Mesendoderm (in vitro differentiated cells): ENCODE data around the gene TRAFD1.

Experiments
- DNase-seq: peaks from one replicate; pipeline ENCODE4 v3.0.0; 2013
- H2AK5ac ChIP-seq: 2 replicates; pipeline ENCODE4 v1.6.1; 2013; ENCODE audit warnings: low read length, inconsistent platforms
- H2BK120ac ChIP-seq: 2 replicates; pipeline ENCODE4 v1.6.1; 2013; ENCODE audit warnings: low read depth, mild to moderate bottlenecking, low read length, moderate library complexity, mixed read lengths
- H2BK15ac ChIP-seq: replicated peaks from 2 replicates; pipeline ENCODE4 v1.6.1; 2013; ENCODE audit warnings: low read depth, mild to moderate bottlenecking, moderate library complexity
- H2BK5ac ChIP-seq: 2 replicates; pipeline ENCODE4 v1.6.1; 2013; ENCODE audit warnings: low read length, inconsistent platforms
- H3K18ac ChIP-seq: 2 replicates; pipeline ENCODE4 v1.6.1; 2013; ENCODE audit warnings: mild to moderate bottlenecking, low read length, mixed read lengths
- H3K23ac ChIP-seq: one replicate; pipeline ENCODE4 v1.6.1; 2013; ENCODE audit warnings: low read length
- H3K27ac ChIP-seq: 2 replicates; pipeline ENCODE4 v1.5.1; 2013; ENCODE audit warnings: low read depth, mild to moderate bottlenecking, inconsistent platforms, low read length, moderate library complexity
- H3K27me3 ChIP-seq: 2 replicates; pipeline ENCODE4 v1.6.1; 2013; ENCODE audit warnings: low read length, control low read depth, mild to moderate bottlenecking, inconsistent platforms; ENCODE audit not compliant: insufficient read depth, poor library complexity
- H3K36me3 ChIP-seq: 2 replicates; pipeline ENCODE4 v1.6.1; 2013; ENCODE audit warnings: low read length, inconsistent platforms; ENCODE audit not compliant: control insufficient read depth, insufficient read depth
- H3K4ac ChIP-seq: one replicate; pipeline ENCODE4 v1.6.1; 2013; ENCODE audit warnings: low read depth, mild to moderate bottlenecking, low read length, moderate library complexity
- H3K4me1 ChIP-seq: 2 replicates; pipeline ENCODE4 v1.6.1; 2013; ENCODE audit warnings: low read depth, low read length, inconsistent platforms; ENCODE audit not compliant: control insufficient read depth
- H3K4me2 ChIP-seq: 2 replicates; pipeline ENCODE4 v1.6.1; 2013; ENCODE audit warnings: low read length
- H3K4me3 ChIP-seq: 2 replicates; pipeline ENCODE4 v1.5.1; 2013; ENCODE audit warnings: mild to moderate bottlenecking, low read length
- H3K56ac ChIP-seq: one replicate; pipeline ENCODE4 v1.6.1; 2013; ENCODE audit warnings: low read length
- H3K79me1 ChIP-seq: 2 replicates; pipeline ENCODE4 v1.6.1; 2013; ENCODE audit warnings: low read length, inconsistent platforms
- H3K79me2 ChIP-seq: 2 replicates; pipeline ENCODE4 v1.6.1; 2013; ENCODE audit warnings: mild to moderate bottlenecking, low read length; ENCODE audit not compliant: control insufficient read depth, insufficient read depth
- H3K9ac ChIP-seq: 2 replicates; pipeline ENCODE4 v1.6.1; 2013; ENCODE audit warnings: low read length, inconsistent platforms
- H4K5ac ChIP-seq: one replicate; pipeline ENCODE4 v1.6.1; 2013; ENCODE audit warnings: low read length
- H4K8ac ChIP-seq: one replicate; pipeline ENCODE4 v1.6.1; 2013; ENCODE audit warnings: low read depth, mild to moderate bottlenecking, control low read depth, low read length, moderate library complexity
- WGBS: extraction: QIAGEN DNeasy Blood & Tissue Kit; methylation state at CpG from one replicate; pipeline ENCODE4 v1.1.7; 2013; ENCODE audit warnings: low lambda C conversion rate, missing lambda C conversion rate; ENCODE audit not compliant: insufficient coverage; ENCODE audit errors: extremely low coverage; 5-methylcytosine and 5-hydroxymethylcytosine counted together

TRAFD1 gene

GRCh38 chr12:112164011-112164660 is 38.8 kb downstream of the TRAFD1 start:
- H3K23ac ChIP-seq, result no peak overlapping the region
- WGBS, result no CpG with 5 or more reads among the region's 26 CpGs
- peaks cover 1% of the 10 kb centered on the region for H3K36me3 ChIP-seq
- H2BK15ac ChIP-seq, result no peak overlapping the region
- no peak overlapping the region for H3K4me2 ChIP-seq
- no peaks in the 10 kb centered on the region for H3K27me3 ChIP-seq
- no peak overlapping the region for H3K56ac ChIP-seq
- no peak overlapping the region for H3K9ac ChIP-seq
- no peaks in the 10 kb centered on the region for H3K79me1 ChIP-seq
- no peaks in the 10 kb centered on the region for H3K79me2 ChIP-seq
- no peaks in the 10 kb centered on the region for H3K4me1 ChIP-seq
- no peak overlapping the region for H2BK120ac ChIP-seq
- no peak overlapping the region for H3K4ac ChIP-seq
- H3K27ac ChIP-seq, result no peak overlapping the region
- no peak overlapping the region for H2BK5ac ChIP-seq
- no peak overlapping the region for H4K8ac ChIP-seq
- H4K5ac ChIP-seq, result no peak overlapping the region
- H2AK5ac ChIP-seq, result no peak overlapping the region
- no peak overlapping the region for H3K4me3 ChIP-seq
- no peak overlapping the region for H3K18ac ChIP-seq
- DNase-seq, result no peak

DNA sequence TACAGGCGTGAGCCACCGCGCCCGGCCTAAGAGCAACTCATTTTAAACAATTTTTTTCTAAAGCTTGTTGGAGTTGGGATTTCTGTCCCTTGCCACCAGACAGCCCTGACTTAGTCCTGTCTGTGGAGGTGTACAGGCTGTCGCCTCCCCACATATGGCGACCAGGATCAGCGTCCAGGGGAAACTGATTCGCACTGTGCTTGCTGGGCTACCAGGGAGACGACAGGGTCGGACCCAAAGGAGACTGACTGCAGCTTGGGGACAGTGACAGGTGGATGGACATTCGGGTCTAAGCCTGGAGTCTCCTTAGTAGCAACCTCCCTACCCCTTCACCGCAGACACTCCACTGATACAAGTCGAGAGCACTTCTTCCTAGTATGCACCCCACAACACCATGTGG is 40.3 kb downstream of the TRAFD1 start:
- Histone ChIP-seq H2BK120ac (no peak overlapping the region), H2AK5ac (no peak overlapping the region), H3K56ac (no peak overlapping the region), H3K9ac (no peak overlapping the region), H3K4ac (no peak overlapping the region), H3K27me3 (no peaks in the 10 kb centered on the region), H3K4me1 (no peaks in the 10 kb centered on the region), H3K23ac (no peak overlapping the region), H2BK15ac (no peak overlapping the region), H3K79me1 (no peaks in the 10 kb centered on the region), H3K4me2 (no peak overlapping the region), H4K8ac (no peak overlapping the region), H4K5ac (no peak overlapping the region), H3K79me2 (no peaks in the 10 kb centered on the region), H3K4me3 (no peak overlapping the region), H3K36me3 (no peaks in the 10 kb centered on the region), H3K27ac (no peak overlapping the region), H3K18ac (no peak overlapping the region), H2BK5ac (no peak overlapping the region)
- no CpG with 5 or more reads among the region's 13 CpGs for WGBS
- DNase-seq, result no peak

- Histone ChIP-seq H3K79me2 (no peaks in the 10 kb centered on the region), H4K5ac (no peak overlapping the region), H2BK5ac (no peak overlapping the region), H3K9ac (no peak overlapping the region), H3K4me1 (no peaks in the 10 kb centered on the region), H3K27ac (no peak overlapping the region), H3K18ac (no peak overlapping the region), H3K79me1 (no peaks in the 10 kb centered on the region), H3K36me3 (no peaks in the 10 kb centered on the region), H2AK5ac (no peak overlapping the region), H2BK120ac (no peak overlapping the region), H3K56ac (no peak overlapping the region), H4K8ac (no peak overlapping the region), H3K23ac (no peak overlapping the region), H3K4me3 (no peak overlapping the region), H2BK15ac (no peak overlapping the region), H3K4me2 (no peak overlapping the region), H3K4ac (no peak overlapping the region), H3K27me3 (no peaks in the 10 kb centered on the region)
- WGBS, result no CpG with 5 or more reads among the region's 26 CpGs
- no peak for DNase-seq
Measured at GRCh38 chr12:112166051-112167015, 41.0 kb downstream of the TRAFD1 start.

DNA sequence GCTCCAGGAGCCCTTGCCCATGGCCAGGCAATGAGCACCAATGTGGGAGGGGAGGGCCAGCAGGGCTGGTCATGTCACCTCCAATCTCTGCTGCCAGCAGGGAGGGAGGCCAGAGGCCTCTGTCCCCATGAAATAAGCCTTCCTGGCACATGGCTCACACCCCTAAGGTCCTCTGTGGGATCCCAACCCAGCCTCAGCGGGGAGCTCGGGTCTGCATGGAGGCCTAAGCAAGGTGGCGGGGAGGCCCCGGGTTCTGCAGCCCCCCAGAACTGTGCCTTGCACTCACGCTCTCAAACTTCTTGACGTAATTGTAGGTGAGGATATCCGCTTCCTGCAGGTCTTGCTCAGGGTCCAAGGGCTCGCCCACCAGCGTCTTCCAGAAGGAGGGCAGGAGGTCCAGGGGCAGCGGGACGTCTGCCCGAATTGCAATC is 41.7 kb downstream of the TRAFD1 start:
- WGBS, result no CpG with 5 or more reads among the region's 12 CpGs
- Histone ChIP-seq H3K4me3 (no peak overlapping the region), H3K9ac (no peak overlapping the region), H2BK15ac (no peak overlapping the region), H3K79me2 (no peaks in the 10 kb centered on the region), H3K4ac (no peak overlapping the region), H3K27ac (no peak overlapping the region), H3K36me3 (no peaks in the 10 kb centered on the region), H2BK120ac (no peak overlapping the region), H2AK5ac (no peak overlapping the region), H3K4me1 (no peaks in the 10 kb centered on the region), H4K5ac (no peak overlapping the region), H3K23ac (no peak overlapping the region), H3K4me2 (no peak overlapping the region), H4K8ac (no peak overlapping the region), H3K56ac (no peak overlapping the region), H3K18ac (no peak overlapping the region), H3K79me1 (no peaks in the 10 kb centered on the region), H3K27me3 (no peaks in the 10 kb centered on the region), H2BK5ac (no peak overlapping the region)
- no peak for DNase-seq

DNA sequence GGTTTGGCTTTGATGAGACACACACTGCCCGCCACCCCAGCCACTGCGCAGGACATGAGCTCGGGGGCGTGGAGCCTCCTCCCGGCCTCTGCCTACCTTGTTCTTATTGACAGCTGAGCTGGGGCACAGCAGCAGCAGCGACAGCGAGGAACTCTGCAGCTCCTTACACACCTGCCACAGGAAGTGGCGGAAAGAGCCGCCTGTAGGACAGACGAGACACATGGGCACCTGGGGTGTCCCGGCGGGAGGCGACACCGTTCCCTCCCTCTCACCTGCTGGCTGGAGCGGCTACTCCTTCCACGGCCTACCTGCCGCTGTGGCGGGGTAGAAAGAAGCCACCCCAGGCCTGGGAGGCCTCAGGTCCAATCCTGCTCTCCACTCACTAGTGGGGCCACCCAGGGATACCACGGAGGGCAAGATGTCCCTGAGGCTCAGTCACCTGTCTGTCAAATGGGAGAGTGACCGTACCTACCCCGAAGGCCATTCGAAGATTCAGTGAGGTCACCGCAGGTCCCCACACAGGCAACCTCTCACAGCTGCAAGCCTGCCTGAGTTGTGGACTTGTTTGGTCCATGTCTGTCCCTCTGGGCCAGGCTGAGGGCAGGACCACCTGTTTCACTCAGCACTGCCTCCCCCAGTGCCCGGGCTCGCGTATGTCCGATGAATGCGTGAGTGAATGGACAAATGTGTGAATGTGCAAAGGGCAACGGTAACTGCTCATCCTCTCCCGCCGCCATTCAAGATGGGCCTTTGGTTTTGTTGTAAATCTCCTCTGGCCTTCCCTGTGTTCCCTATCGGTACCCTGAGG is 42.6 kb downstream of the TRAFD1 start:
- Histone ChIP-seq H4K5ac (no peak overlapping the region), H3K9ac (no peak overlapping the region), H3K4me2 (no peak overlapping the region), H3K56ac (no peak overlapping the region), H3K18ac (no peak overlapping the region), H3K4ac (no peak overlapping the region), H3K4me1 (no peaks in the 10 kb centered on the region), H2AK5ac (no peak overlapping the region), H2BK5ac (no peak overlapping the region), H3K4me3 (no peak overlapping the region), H3K79me1 (no peaks in the 10 kb centered on the region), H3K27ac (no peak overlapping the region), H3K79me2 (no peaks in the 10 kb centered on the region), H2BK15ac (no peak overlapping the region), H3K27me3 (no peaks in the 10 kb centered on the region), H3K36me3 (no peaks in the 10 kb centered on the region), H2BK120ac (no peak overlapping the region), H4K8ac (no peak overlapping the region), H3K23ac (no peak overlapping the region)
- WGBS, result no CpG with 5 or more reads among the region's 32 CpGs
- DNase-seq, result no peak
